ENCODE results near the gene ZMIZ1. TPM values are rescaled to one million over a fixed set of nuclear protein-coding genes. Genes with fewer than 3 reads are reported as not detected.

ZMIZ1 gene
- polyA plus RNA-seq, 6 donors from 2014 or later: 0.11 to 2.9 (median 1.5) TPM

DNA sequence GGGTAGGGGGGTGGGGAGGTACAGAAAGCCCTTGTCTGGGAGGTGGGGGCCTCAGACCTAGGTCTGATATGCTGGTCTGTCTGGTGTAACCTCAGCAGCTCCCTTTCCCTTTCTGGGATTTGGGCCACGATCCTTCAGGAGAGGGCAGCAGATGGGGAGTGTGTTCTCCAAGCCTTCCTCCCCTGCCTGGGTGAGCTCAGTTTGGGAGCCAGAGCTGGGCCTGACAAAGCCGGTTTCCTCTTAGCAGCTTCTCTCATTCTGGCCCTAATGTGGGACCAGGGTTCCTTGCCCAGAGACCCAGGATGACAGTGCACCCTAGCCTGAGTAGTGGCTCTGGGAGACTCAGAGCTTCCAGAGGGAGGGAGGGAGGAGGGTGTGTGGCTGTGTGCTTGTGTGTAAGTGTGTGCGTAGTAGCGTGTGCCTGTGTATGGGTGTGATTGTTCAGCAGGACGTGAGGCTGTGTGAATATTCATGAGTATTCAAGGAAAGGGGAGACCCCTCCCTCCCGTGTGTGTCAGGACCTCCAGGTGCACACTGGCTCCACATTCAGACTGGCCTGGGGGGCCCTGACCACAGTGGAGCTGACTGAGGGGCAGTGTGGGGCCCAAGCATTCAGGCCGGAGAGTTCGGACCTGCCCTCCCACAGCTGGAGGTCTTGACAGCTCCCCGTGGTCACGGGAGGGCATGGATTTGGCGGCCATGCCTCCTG lies 96.5 kb downstream of the ZMIZ1 start:
- H3K4me3 Mint-ChIP-seq: no peak overlapping the region
- DNase-seq (no peak), ATAC-seq (ENCODE audit: low read depth in 2 of 2) (no peak)
- no peaks in the 10 kb centered on the region for H3K9me3 Mint-ChIP-seq
- no peaks in the 10 kb centered on the region for H3K36me3 Mint-ChIP-seq
- H3K27ac Mint-ChIP-seq: peak overlapping the region in 1 of 6 donors; percentile 15
- peaks cover 0 to 8% (median 0%) of the 10 kb centered on the region in 3 donors for H3K4me1 Mint-ChIP-seq
- no peaks in the 10 kb centered on the region for H3K27me3 Mint-ChIP-seq

DNA sequence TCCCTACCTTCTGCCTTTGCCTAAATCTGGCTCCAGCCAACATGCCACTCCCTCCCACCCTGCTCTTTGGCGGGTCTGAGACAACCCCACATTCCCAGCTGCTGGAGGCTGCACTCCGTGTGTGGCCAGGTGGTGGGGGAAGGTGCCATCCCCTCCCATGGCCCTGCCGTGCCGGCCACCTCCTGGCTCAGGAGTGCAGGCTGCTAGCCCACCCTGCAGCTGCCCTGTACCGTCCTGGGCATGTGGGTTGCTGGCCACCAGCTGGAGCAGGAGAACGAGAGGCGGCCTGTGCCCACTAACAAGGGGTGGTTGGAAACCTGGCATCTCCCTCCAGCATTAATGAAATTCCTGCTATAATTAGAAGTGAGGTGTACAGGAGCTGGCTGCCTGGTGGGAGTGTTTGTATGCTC lies 97.6 kb downstream of the ZMIZ1 start:
- no peaks in the 10 kb centered on the region for H3K9me3 Mint-ChIP-seq
- no peak for ATAC-seq (ENCODE audit: low read depth in 2 of 2)
- H3K36me3 Mint-ChIP-seq: no peaks in the 10 kb centered on the region
- H3K27me3 Mint-ChIP-seq: no peaks in the 10 kb centered on the region
- peak overlapping the region in 1 of 8 donors; percentile 15 for H3K4me3 Mint-ChIP-seq
- no peak for DNase-seq
- peaks cover 0 to 8% (median 0%) of the 10 kb centered on the region in 3 donors for H3K4me1 Mint-ChIP-seq
- peak overlapping the region in 1 of 6 donors; percentile 85 for H3K27ac Mint-ChIP-seq

DNA sequence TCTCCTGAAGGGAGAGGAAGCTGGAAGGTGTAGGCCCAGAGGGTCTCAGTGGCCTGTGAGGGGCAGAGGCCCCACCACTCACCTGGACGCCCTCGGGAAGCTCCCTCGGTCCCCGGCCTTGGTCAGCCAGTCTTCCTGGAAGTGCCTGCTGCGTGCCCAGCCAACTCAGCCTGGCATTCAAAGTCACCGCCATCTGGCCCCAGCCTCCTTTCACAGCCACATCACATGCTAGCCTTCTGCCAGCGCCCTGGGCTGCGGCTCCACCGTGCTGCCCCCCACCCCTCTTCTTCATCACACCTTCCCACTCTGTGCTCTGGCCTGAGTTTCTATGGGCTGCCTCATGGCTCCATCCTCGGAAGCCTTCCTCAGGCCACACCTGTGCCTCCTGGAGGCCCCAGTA lies 98.0 kb downstream of the ZMIZ1 start:
- Mint-ChIP-seq H3K9me3 (no peaks in the 10 kb centered on the region), H3K36me3 (no peaks in the 10 kb centered on the region), H3K27me3 (peaks cover 0 to 2% (median 0%) of the 10 kb centered on the region in 3 donors), H3K27ac (no peak overlapping the region), H3K4me1 (peaks cover 0 to 8% (median 0%) of the 10 kb centered on the region in 3 donors), H3K4me3 (no peak overlapping the region)
- DNase-seq: no peak
- no peak for ATAC-seq (ENCODE audit: low read depth in 2 of 2)

DNA sequence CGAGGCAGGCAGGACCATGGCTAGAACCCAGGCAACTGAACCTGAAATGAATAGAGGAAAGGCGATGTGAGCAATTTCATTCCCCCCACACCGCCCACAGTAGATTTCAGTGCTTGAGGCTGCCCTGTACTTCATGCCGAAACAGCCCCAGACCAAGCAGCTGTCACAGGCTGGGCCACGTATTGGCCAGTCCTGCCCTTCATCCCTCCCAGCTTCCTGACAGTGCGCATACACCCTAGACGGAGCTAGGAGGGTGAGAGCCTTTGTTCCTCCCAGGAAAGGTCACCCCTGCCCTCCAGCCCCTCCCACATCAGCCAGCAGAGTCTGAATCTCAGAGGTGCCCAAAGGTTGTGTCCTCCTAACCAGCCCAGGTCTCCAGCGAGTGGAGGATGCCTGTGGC lies 98.8 kb downstream of the ZMIZ1 start:
- Mint-ChIP-seq H3K36me3 (no peaks in the 10 kb centered on the region), H3K4me3 (no peak overlapping the region), H3K9me3 (no peaks in the 10 kb centered on the region)

DNA sequence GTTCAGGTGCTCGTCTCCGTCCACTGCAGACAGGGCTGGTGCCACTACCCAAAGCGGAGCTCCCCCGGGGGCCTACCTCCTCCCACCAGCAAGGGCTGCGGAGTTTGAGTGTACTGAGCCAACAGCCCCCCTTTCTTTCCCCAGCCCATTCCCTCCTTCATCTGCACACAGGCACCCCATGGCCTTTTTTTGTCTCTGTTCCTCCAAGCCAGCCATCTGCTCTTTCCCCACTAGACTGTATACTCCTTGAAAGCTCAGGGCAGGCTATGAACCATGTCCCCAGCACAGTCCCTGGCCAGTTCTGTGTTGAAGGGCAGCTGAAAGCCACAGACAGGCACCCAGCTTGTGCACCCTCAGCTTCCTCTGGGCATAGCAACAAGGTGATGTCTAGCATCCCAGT lies 99.4 kb downstream of the ZMIZ1 start:
- Mint-ChIP-seq H3K27me3 (peaks cover 0 to 3% (median 0%) of the 10 kb centered on the region in 3 donors), H3K27ac (peak overlapping the region in 1 of 6 donors; percentile 21), H3K4me3 (no peak overlapping the region), H3K9me3 (no peaks in the 10 kb centered on the region), H3K4me1 (peaks cover 0 to 8% (median 0%) of the 10 kb centered on the region in 3 donors), H3K36me3 (no peaks in the 10 kb centered on the region)
- DNase-seq (no peak), ATAC-seq (ENCODE audit: low read depth in 2 of 2) (no peak)

More for the DNA sequence above, 98.8 kb downstream of the ZMIZ1 start:
- H3K27me3 Mint-ChIP-seq: peaks cover 0 to 3% (median 0%) of the 10 kb centered on the region in 3 donors
- no peak for DNase-seq
- H3K27ac Mint-ChIP-seq: peak overlapping the region in 1 of 6 donors; percentile 47
- ATAC-seq (ENCODE audit: low read depth in 2 of 2): no peak
- peaks cover 0 to 8% (median 0%) of the 10 kb centered on the region in 3 donors for H3K4me1 Mint-ChIP-seq

DNA sequence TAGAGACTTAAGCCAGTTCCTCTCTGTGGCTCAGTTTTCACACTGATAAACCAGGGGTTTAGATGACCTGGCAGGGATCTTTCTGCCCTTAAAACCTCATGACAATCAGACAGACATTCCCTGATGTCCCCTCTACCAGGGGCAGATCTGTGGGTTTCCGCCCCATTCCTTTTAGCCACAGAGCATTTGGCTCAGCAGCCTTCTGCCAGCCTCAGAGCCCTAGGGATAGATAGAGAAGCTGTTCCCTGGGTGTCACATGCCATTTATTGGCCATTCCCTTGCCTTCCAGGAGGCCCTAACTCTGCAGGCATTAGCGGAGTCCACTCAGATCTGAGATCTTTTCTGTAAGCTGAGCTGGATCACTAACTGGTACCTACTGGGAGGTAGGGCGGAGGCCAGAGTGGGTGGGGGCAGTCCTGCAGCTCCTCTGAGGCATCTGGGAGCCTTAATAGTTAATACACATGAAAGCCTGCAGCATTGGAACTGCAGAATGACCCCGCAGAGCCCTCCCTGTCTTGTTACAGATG lies 101.5 kb downstream of the ZMIZ1 start:
- peaks cover 0 to 12% (median 0%) of the 10 kb centered on the region in 3 donors for H3K4me1 Mint-ChIP-seq
- ATAC-seq (ENCODE audit: low read depth in 2 of 2) (no peak), DNase-seq (no peak)
- no peaks in the 10 kb centered on the region for H3K9me3 Mint-ChIP-seq
- no peak overlapping the region for H3K27ac Mint-ChIP-seq
- no peak overlapping the region for H3K4me3 Mint-ChIP-seq
- peaks cover 0 to 7% of the 10 kb centered on the region in 2 donors for H3K36me3 Mint-ChIP-seq
- H3K27me3 Mint-ChIP-seq: peaks cover 3 to 10% (median 6%) of the 10 kb centered on the region in 3 donors

DNA sequence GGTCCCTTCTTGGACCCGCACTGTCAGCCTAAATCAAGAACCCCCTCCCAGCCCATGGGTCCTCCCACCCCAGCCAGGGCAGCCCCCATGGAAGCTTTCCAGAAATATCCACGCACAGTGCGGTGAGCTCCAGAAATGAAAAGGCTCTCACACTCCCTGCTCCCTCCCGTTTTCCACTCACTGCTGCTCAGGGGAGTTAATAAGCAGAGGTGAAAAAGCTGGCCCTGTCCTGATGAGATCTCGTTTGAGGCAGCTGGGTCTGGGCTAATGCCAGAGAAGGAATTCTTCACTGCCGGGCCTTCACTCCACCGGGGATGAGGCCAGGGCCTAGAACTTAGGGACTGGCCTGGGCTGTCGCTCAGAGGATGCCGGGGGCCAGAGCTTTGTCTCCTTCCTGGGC lies 102.2 kb downstream of the ZMIZ1 start:
- Mint-ChIP-seq H3K9me3 (no peaks in the 10 kb centered on the region), H3K27ac (no peak overlapping the region), H3K4me3 (no peak overlapping the region), H3K4me1 (peaks cover 0 to 10% (median 0%) of the 10 kb centered on the region in 3 donors), H3K36me3 (peaks cover 0 to 7% of the 10 kb centered on the region in 2 donors), H3K27me3 (peaks cover 3 to 10% (median 6%) of the 10 kb centered on the region in 3 donors)
- no peak for DNase-seq
- ATAC-seq (ENCODE audit: low read depth in 2 of 2): no peak

DNA sequence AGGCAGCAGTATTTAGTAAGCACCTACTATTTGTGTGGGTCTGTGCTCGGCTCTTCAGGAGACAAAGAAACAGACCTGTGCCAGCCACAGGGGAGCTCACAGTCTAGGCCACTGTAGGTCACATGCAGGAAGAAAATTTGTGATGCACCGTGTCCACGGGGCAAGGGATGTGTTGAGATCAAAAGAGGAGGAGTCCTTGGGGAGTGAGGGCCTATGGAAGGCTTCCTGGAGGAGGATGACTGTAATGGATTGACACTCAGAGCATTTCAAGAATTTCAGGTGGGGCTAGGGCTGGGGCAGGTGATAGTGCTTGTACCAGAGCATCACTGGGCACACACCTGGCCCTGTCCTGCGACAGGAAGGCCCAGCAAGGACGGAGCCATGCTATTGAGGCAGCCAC lies 102.7 kb downstream of the ZMIZ1 start:
- Mint-ChIP-seq H3K4me3 (no peak overlapping the region), H3K9me3 (no peaks in the 10 kb centered on the region), H3K27ac (peak overlapping the region in 2 of 6 donors; percentile 39 to 78), H3K4me1 (peaks cover 0 to 8% (median 0%) of the 10 kb centered on the region in 3 donors), H3K36me3 (peaks cover 0 to 7% of the 10 kb centered on the region in 2 donors), H3K27me3 (peaks cover 3 to 10% (median 6%) of the 10 kb centered on the region in 3 donors)
- ATAC-seq (ENCODE audit: low read depth in 2 of 2) (no peak), DNase-seq (no peak)

DNA sequence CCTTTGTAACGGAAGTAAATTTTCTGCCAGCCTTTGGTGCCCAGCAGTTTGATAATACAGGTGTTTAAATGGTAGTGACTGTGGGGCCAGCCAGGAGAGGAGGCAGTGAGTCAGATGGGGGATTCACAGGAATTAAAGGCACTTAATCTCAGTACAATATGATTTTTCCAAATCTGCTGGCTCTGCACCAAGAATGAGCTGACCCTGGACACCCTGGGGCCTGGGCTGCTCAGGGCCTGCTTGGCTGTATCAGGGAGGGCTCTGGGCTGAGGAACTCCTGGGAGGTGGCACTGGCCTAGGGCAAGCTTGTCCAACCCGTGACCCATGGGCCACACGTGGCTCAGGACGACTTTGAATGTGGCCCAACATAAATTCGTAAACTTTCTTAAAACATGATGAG lies 104.1 kb downstream of the ZMIZ1 start:
- no peak for ATAC-seq (ENCODE audit: low read depth in 2 of 2)
- Mint-ChIP-seq H3K27ac (peak overlapping the region in 1 of 6 donors; percentile 28), H3K9me3 (no peaks in the 10 kb centered on the region), H3K4me3 (no peak overlapping the region), H3K36me3 (peaks cover 0 to 7% of the 10 kb centered on the region in 2 donors), H3K27me3 (peaks cover 7 to 10% (median 9%) of the 10 kb centered on the region in 3 donors), H3K4me1 (peaks cover 7 to 9% (median 8%) of the 10 kb centered on the region in 3 donors)
- no peak for DNase-seq

DNA sequence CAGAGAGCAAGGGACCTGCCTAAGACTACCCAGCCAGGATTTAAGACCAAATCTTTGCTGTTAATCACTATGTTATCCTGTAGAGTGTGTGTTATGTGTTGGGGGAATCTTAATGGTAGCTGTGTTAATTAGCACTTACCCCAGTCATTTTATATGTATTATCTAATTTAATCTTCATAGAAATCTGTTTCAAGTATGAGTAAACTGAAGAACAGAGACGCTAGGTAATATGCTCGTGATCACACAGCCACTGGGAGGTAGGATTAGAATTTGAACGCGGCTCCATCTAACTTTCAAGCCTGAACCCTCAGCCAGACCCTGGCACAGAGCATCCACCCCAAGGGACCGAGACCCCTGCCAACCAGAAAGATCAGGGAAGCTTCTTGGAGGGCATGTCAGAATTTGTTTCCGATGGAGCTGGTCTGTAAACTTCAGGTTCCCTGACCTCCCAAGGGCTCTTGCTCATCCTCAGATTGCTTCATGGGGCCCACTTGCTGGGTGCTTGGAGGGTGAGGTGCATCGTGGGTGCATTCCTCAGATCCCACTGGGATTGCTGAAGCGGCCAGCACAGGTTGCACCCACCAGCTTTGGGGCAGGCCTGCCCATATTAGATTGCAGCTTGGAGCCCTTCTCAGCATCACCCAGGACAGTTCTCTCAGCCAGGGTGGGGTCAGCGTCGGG lies 105.0 kb downstream of the ZMIZ1 start:
- Mint-ChIP-seq H3K9me3 (no peaks in the 10 kb centered on the region), H3K27me3 (peaks cover 7 to 11% (median 10%) of the 10 kb centered on the region in 3 donors), H3K4me3 (no peak overlapping the region), H3K4me1 (peaks cover 13 to 17% (median 16%) of the 10 kb centered on the region in 3 donors), H3K36me3 (peaks cover 0 to 7% of the 10 kb centered on the region in 2 donors), H3K27ac (no peak overlapping the region)
- DNase-seq (no peak), ATAC-seq (ENCODE audit: low read depth in 2 of 2) (no peak)

DNA sequence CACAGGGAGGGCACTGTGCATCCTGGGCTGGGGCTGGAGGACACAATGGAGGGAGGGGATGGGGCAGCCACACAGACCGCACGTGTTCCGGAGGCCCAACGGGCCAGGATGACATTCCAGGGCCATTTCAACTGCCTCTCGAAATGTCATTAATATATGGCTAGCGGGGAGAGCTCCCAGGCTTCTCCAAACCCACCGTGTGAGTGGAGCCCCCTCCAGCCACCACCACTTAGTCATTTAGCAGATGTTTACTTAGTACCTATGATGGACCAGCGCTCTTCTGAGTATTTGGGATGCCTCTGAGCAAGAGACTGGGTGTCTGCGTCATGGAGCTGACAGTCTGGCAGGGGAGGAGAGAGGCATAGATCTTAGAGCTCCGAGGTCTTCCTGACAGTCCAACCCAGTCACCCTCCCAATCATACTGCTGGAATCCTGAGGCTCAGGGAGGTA lies 107.3 kb downstream of the ZMIZ1 start:
- Mint-ChIP-seq H3K27ac (peak overlapping the region in 1 of 6 donors; percentile 65), H3K27me3 (peaks cover 7 to 11% (median 10%) of the 10 kb centered on the region in 3 donors), H3K4me1 (peaks cover 13 to 20% (median 18%) of the 10 kb centered on the region in 3 donors), H3K4me3 (no peak overlapping the region), H3K36me3 (peaks cover 0 to 7% of the 10 kb centered on the region in 2 donors), H3K9me3 (no peaks in the 10 kb centered on the region)
- DNase-seq (no peak), ATAC-seq (ENCODE audit: low read depth in 2 of 2) (no peak)

DNA sequence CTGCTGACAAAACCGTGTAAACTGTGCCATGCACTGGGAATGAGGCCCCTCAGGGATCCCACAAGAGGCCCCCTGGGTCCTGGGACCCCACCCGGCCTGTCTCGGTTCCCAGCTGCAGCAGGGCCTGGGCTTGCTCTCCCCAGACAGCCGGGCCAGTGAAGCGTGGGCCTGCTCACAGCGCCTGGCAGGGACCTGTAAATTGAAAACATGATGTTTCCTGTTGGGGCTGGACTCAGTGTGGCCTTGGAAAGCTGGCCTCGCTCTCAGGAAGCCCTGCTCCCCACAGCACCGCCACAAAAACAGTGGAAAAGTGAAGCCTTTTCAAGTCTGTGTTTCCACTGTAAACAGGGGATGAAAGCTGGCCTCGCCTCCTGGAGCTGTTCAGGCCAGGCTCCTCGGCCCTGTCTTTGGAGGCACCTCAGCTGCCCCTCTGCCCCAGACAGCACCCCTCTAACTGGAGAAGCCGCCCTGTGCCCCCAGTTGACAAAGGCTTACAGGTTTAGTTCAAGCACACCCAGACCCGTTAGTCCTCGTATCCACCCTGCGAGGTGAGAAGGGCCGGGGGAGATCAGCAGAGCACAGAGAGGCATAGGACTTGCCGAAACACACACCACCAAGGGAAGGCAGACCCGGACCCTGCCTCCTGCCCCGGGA lies 108.3 kb downstream of the ZMIZ1 start:
- ATAC-seq (ENCODE audit: low read depth in 2 of 2) (peak in 1 of 2 donors; percentile 18), DNase-seq (no peak)
- Mint-ChIP-seq H3K36me3 (peaks cover 0 to 7% of the 10 kb centered on the region in 2 donors), H3K9me3 (no peaks in the 10 kb centered on the region), H3K4me1 (peaks cover 13 to 20% (median 18%) of the 10 kb centered on the region in 3 donors), H3K27ac (peak overlapping the region in 1 of 6 donors; percentile 73), H3K4me3 (peak overlapping the region in 1 of 8 donors; percentile 61), H3K27me3 (peaks cover 4 to 11% (median 10%) of the 10 kb centered on the region in 3 donors)

DNA sequence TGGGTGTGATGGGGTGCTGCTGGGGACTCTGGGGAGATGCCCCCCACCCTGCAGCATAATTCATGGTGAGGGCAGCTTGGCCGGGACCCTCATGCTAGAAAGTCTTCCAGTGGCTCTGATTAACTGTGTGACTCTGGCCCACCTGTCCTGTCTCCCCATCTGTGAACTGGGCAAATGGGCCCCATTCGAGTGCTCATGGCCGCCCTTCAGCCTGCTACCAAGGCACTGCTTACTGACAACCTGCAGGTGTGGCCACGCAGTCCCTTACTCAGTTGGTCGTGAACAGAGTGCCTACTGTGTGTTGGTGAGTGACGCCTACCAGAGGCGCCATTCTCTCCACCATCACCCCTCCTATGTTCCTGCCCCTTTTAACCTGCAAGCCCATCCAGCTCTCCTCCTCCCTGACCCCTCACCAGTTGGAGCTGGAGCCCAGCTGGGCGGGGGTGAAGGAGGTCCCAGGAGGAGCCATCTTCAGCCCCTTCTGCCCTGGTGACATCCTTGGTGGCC lies 109.4 kb downstream of the ZMIZ1 start:
- no peak for ATAC-seq (ENCODE audit: low read depth in 2 of 2)
- Mint-ChIP-seq H3K36me3 (peaks cover 0 to 7% of the 10 kb centered on the region in 2 donors), H3K4me1 (peaks cover 13 to 20% (median 18%) of the 10 kb centered on the region in 3 donors), H3K4me3 (peak overlapping the region in 3 of 8 donors; percentile 2 to 21 (median 8)), H3K27me3 (peaks cover 4 to 11% (median 10%) of the 10 kb centered on the region in 3 donors), H3K9me3 (no peaks in the 10 kb centered on the region), H3K27ac (peak overlapping the region in 2 of 6 donors; percentile 6 to 70)
- DNase-seq: no peak
